Measurements from ENCODE around the gene MLLT11.

DNA sequence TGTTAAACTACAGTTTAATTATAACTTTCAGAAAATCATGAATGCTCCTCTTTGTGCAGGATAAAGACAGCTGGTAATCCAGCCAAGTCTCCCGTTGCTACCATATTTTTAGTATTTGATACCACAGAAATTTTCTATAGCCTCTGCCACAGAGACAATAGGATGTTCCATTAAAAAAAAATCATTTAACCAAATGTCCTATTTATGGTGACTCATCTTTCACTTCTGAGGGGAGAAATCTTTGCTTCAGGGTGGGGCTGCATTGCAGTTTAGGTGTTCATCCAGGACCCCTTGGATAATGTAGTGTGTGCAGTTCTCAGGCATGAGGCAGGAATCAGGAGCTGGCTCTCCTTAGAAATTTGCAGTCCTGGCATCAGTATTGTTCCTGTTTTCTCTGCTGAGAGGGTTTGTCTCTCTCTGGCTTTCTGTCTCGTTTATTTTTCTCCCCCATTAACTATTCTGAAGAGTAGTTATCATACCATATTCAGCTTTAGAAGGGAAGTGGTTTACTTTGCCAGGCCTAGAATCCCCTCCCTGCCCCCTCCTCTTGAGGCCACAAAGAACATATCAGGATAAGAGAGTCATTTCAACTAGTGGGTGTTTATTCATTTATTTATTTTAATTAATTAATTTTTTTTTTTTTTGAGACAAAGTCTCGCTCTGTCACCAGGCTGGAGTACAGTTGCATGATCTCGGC is 48.9 kb upstream of the MLLT11 start:
- TF ChIP-seq, protein P1, sequence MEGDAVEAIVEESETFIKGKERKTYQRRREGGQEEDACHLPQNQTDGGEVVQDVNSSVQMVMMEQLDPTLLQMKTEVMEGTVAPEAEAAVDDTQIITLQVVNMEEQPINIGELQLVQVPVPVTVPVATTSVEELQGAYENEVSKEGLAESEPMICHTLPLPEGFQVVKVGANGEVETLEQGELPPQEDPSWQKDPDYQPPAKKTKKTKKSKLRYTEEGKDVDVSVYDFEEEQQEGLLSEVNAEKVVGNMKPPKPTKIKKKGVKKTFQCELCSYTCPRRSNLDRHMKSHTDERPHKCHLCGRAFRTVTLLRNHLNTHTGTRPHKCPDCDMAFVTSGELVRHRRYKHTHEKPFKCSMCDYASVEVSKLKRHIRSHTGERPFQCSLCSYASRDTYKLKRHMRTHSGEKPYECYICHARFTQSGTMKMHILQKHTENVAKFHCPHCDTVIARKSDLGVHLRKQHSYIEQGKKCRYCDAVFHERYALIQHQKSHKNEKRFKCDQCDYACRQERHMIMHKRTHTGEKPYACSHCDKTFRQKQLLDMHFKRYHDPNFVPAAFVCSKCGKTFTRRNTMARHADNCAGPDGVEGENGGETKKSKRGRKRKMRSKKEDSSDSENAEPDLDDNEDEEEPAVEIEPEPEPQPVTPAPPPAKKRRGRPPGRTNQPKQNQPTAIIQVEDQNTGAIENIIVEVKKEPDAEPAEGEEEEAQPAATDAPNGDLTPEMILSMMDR (conservative IDR thresholded peaks at IDR 0.05; ENCODE audit: low read length), result no peak
- no peak for TF ChIP-seq EZH2phosphoT487 (IDR thresholded peaks at IDR 0.05; ENCODE audit: borderline replicate concordance)
